Kidney (tissue), 14 donors: ENCODE data around the gene BUD31. TPM values are rescaled to one million over a fixed set of nuclear protein-coding genes. Genes with fewer than 3 reads are reported as not detected.
"Not testable (repeated sequence)": the region's sequence is repeated elsewhere in the genome, so short reads cannot be mapped to it uniquely, and the experiment has no call there.

Experiments
- DNase-seq, 5 donors: peaks; one replicate each; pipeline ENCODE4 v3.0.0-alpha.2; 2013 to 2020
- FAIRE-seq: peaks from 2 replicates; lab custom pipeline; 2012; peaks lifted over from hg19 to GRCh38; lab: Jason Lieb, UNC
- H3K27ac ChIP-seq, 2 donors: one replicate each; pipeline ENCODE4 v1.7.0; 2013; ENCODE audit warnings: low read depth in 2 of 2, low read length in 2 of 2, inconsistent platforms in 1 of 2
- H3K27me3 ChIP-seq: one replicate; pipeline ENCODE4 v1.7.1; 2013; ENCODE audit warnings: low read length, inconsistent platforms; ENCODE audit not compliant: control insufficient read depth, insufficient read depth
- H3K36me3 ChIP-seq, 3 donors: one replicate each; pipeline versions ENCODE4 v1.7.0 to v1.7.1; 2013; ENCODE audit warnings: low read length in 3 of 3, control low read depth in 1 of 3, inconsistent platforms in 1 of 3; ENCODE audit not compliant: insufficient read depth in 3 of 3, control insufficient read depth in 2 of 3
- H3K4me1 ChIP-seq, 3 donors: one replicate each; pipeline versions ENCODE4 v1.7.0 to v1.7.1; 2013; ENCODE audit warnings: low read length in 3 of 3, inconsistent platforms in 1 of 3, low read depth in 1 of 3; ENCODE audit not compliant: control insufficient read depth in 2 of 3, insufficient read depth in 2 of 3
- H3K4me3 ChIP-seq, 3 donors: one replicate each; pipeline versions ENCODE4 v1.7.0 to v1.8.1; 2013; ENCODE audit warnings: low read length in 3 of 3, control low read depth in 1 of 3, inconsistent platforms in 1 of 3
- H3K9ac ChIP-seq, 3 donors: one replicate each; pipeline versions ENCODE4 v1.7.0 to v1.7.1; 2013; ENCODE audit warnings: low read length in 3 of 3, control low read depth in 1 of 3, inconsistent platforms in 1 of 3
- H3K9me3 ChIP-seq, 3 donors: one replicate each; pipeline versions ENCODE4 v1.7.0 to v1.7.1; 2013; ENCODE audit warnings: low read length in 3 of 3, control low read depth in 1 of 3, inconsistent platforms in 1 of 3; ENCODE audit not compliant: control insufficient read depth in 2 of 3, insufficient read depth in 1 of 3
- intact Hi-C: fragments of 100-400 bp; cut with DNase I; formaldehyde crosslinking; loops from one replicate; pipeline ENCODE4 v1.11.1; 2022
- polyA plus RNA-seq: library from polyadenylated mRNA; stranded (reverse); fragments of 350-450 nt; fragmentation: Illumina TruSeq; extraction: RNeasy Lipid Tissue Mini Kit (QIAGEN cat#74804); gene quantifications from one replicate; pipeline ENCODE4 v1.2.3, GENCODE V29; 2014; ENCODE audit warnings: low read depth, low replicate concordance; ENCODE audit not compliant: insufficient read depth
- total RNA-seq: library from RNA; stranded (reverse); fragmentation: NEBNext Ultra II Directional; extraction: Animal tissue kit (Norgen Biotek cat#: 25700); gene quantifications from one replicate; pipeline ENCODE4 v1.2.1, GENCODE V29; 2021
- TF ChIP-seq, protein P1 (sequence below): IDR thresholded peaks from 3 replicates; pipeline ENCODE4 v1.5.1; 2012; ENCODE audit warnings: mild to moderate bottlenecking, moderate library complexity, borderline replicate concordance; ENCODE audit not compliant: insufficient read depth; ENCODE audit errors: extremely low read depth
- donor health status: control.
- donor health status: control.
- donor health status: control.
- donor health status: control.
- donor health status: control.
- donor health status: DM: yes; HTN: yes; CAD: no.
- donor health status: Normal renal cell carcinoma (clear cell type).

BUD31 gene
- total and polyA plus RNA-seq, 2 donors from 2014 or later: 79.0 to 141 TPM

DNA sequence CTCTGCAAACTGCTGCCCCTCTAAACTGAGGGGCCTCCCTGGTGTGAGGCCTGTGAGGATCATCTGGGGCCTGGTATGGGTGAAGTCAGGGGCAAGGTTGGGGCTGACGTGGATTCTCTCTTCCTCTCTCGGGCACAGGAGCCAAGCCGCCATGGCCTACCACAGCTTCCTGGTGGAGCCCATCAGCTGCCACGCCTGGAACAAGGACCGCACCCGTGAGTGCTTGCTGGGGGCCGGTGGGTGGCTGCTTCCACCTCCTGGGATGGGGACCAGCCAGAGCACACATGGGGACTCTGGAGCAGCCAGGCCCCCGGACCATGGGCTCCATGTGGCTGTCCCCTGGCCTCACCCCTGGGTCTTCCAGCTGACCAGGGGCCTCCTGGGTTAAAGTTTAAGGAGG, 23.2 kb upstream of the BUD31 start:
- intact Hi-C loops: no loop called here
- H3K4me1 ChIP-seq: peaks cover 0 to 10% (median 0%) of the 10 kb centered on the region in 3 donors
- TF ChIP-seq, protein P1, sequence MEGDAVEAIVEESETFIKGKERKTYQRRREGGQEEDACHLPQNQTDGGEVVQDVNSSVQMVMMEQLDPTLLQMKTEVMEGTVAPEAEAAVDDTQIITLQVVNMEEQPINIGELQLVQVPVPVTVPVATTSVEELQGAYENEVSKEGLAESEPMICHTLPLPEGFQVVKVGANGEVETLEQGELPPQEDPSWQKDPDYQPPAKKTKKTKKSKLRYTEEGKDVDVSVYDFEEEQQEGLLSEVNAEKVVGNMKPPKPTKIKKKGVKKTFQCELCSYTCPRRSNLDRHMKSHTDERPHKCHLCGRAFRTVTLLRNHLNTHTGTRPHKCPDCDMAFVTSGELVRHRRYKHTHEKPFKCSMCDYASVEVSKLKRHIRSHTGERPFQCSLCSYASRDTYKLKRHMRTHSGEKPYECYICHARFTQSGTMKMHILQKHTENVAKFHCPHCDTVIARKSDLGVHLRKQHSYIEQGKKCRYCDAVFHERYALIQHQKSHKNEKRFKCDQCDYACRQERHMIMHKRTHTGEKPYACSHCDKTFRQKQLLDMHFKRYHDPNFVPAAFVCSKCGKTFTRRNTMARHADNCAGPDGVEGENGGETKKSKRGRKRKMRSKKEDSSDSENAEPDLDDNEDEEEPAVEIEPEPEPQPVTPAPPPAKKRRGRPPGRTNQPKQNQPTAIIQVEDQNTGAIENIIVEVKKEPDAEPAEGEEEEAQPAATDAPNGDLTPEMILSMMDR: no peak
- DNase-seq (peak in 1 of 5 donors; percentile 70), FAIRE-seq (no peak)
- no peak overlapping the region for H3K9ac ChIP-seq
- no peak overlapping the region for H3K27ac ChIP-seq
- no peaks in the 10 kb centered on the region for H3K27me3 ChIP-seq
- no peak overlapping the region for H3K4me3 ChIP-seq
- no peaks in the 10 kb centered on the region for H3K9me3 ChIP-seq
- peaks cover 0 to 9% (median 0%) of the 10 kb centered on the region in 3 donors for H3K36me3 ChIP-seq

DNA sequence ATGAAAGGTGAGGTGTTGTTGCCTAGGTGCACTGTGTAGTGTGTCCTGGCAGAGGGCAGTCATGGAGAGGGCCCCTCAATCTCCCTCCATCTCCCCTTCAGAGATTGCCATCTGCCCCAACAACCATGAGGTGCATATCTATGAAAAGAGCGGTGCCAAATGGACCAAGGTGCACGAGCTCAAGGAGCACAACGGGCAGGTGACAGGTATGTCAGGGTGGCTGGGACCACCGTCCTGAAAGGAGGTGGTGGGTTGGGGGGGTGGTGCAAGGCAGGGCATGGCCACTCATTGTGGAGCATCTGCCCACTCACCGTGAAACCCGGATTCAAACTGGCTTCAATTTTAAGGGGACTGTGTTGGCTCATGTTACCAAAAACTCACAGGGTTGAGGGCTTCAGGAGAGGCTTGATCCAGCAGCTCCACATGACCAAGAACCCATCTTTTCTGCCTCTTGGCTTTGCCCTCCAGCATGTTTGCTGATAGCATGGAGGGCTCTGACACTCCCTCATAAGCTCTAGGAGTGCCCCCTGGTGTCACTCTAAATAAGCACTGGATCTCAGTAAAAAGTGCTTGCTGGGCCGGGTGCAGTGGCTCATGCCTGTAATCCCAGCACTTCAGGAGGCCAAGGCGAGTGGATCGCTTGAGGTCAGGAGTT, 22.1 kb upstream of the BUD31 start:
- Histone ChIP-seq H3K27ac (no peak overlapping the region), H3K4me3 (no peak overlapping the region), H3K9me3 (no peaks in the 10 kb centered on the region), H3K36me3 (peaks cover 0 to 10% (median 0%) of the 10 kb centered on the region in 3 donors), H3K4me1 (peaks cover 0 to 2% (median 0%) of the 10 kb centered on the region in 3 donors), H3K9ac (no peak overlapping the region), H3K27me3 (no peaks in the 10 kb centered on the region)
- TF ChIP-seq, protein P1: no peak
- intact Hi-C loops: no loop called here
- FAIRE-seq (no peak), DNase-seq (peak in 1 of 5 donors; percentile 41)

DNA sequence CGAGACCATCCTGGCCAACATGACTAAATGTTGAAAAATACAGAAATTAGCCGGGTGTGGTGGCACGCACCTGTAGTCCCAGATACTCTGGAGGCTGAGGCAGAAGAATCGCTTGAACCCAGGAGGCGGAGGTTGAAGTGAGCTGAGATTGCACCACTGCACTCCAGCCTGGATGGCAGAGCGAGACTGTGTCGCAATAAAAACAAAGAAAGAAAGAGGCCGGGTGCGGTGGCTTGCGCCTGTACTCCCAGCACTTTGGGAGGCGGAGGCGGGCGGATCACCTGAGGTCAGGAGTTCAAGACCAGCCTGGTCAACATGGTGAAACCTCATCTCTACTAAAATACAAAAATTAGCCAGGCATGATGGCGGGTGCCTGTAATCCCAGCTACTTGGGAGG, 21.5 kb upstream of the BUD31 start:
- H3K4me3 ChIP-seq, H3K9me3 ChIP-seq, H3K27me3 ChIP-seq, H3K4me1 ChIP-seq, H3K27ac ChIP-seq, H3K9ac ChIP-seq, intact Hi-C loops, FAIRE-seq: not testable (repeated sequence)
- DNase-seq: peak in 1 of 5 donors; percentile 29
- H3K36me3 ChIP-seq: peaks cover 0 to 10% (median 0%) of the 10 kb centered on the region in 3 donors

DNA sequence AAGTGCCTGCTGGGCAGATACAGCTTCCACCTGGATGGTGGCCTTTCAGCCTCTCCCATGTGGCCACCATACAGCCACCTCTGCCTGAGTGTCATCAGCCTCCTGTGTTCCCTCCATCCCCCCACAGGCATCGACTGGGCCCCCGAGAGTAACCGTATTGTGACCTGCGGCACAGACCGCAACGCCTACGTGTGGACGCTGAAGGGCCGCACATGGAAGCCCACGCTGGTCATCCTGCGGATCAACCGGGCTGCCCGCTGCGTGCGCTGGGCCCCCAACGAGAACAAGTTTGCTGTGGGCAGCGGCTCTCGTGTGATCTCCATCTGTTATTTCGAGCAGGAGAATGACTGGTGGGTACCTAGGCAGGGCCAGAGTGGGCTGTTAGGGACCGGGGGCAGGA, 20.9 kb upstream of the BUD31 start:
- H3K27ac ChIP-seq: no peak overlapping the region
- H3K36me3 ChIP-seq: peaks cover 0 to 10% (median 0%) of the 10 kb centered on the region in 3 donors
- no peak for FAIRE-seq
- H3K9me3 ChIP-seq: no peaks in the 10 kb centered on the region
- intact Hi-C loops: no loop called here
- TF ChIP-seq, protein P1: no peak
- H3K4me3 ChIP-seq: no peak overlapping the region
- H3K27me3 ChIP-seq: no peaks in the 10 kb centered on the region
- no peak overlapping the region for H3K9ac ChIP-seq
- no peaks in the 10 kb centered on the region for H3K4me1 ChIP-seq
- peak in 1 of 5 donors; percentile 73 for DNase-seq
